Brain microvascular endothelial cell (primary cell): ENCODE results near the gene PTPRU.

ENCODE experiments used
- DNase-seq: peaks from one replicate; pipeline ENCODE4 v3.0.0-alpha.2; 2020
- H3K27ac ChIP-seq: fragments of 250-450 bp; sonication (Bioruptor Pico); 2 replicates; pipeline ENCODE4 v1.5.1; 2020; ENCODE audit warnings: mild to moderate bottlenecking, moderate library complexity
- H3K27me3 ChIP-seq: fragments of 250-450 bp; sonication (Bioruptor Pico); replicated peaks from 2 replicates; pipeline ENCODE4 v1.5.1; 2020; ENCODE audit warnings: mild to moderate bottlenecking
- H3K36me3 ChIP-seq: fragments of 250-450 bp; sonication (Bioruptor Pico); replicated peaks from 2 replicates; pipeline ENCODE4 v1.5.1; 2020; ENCODE audit warnings: mild to moderate bottlenecking
- H3K4me3 ChIP-seq: 2 replicates; pipeline ENCODE4 v1.5.1; 2011; ENCODE audit warnings: low read depth, mild to moderate bottlenecking, control low read depth, low read length, moderate library complexity
- in situ Hi-C: cut with HindIII; loops from 2 replicates; pipeline ENCODE4 v1.10.0; 2017; ENCODE audit warnings: low sequenced_read_pairs, low pct_ligation_motif_present
- TF ChIP-seq, protein P1 (sequence below): IDR thresholded peaks from 2 replicates; pipeline ENCODE4 v1.5.1; 2011; ENCODE audit warnings: low read depth, mild to moderate bottlenecking, moderate library complexity, low read length, control low read depth, inconsistent platforms; ENCODE audit errors: missing control alignments

PTPRU gene

DNA sequence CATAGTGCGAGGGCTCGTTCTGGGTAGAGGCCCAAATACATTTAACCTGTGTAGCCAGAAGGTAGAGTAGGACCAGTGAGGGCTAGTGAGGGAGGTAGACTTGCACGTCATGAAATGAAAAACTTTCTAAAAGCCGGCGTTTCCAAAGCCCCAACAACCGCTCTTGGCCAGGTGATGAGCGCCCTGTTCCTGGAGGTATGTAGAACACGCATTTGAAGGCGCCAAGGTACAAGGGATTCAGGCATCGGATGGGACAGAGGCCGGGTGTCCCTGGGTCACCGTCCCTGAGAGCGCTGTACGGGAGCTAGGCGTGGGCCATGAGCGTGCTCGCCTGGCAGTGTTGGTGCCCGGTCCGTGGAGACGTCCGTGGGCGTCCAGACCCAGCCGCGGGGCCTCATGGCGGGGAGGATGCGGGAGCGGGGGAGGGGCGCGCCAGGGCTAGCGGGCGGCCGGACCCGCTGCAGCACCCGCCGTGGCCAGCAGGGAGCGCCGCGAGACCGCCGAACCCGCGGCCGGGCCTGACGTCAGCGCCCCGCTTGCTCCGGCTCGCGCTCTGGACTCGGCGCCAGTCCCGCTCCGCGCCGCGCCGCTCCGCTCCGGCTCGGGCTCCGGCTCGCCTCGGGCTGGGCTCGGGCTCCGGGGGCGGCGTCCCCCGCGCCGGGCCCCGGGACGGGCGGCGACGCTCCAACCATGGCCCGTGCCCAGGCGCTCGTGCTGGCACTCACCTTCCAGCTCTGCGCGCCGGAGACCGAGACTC, at the start of gene PTPRU:
TSS of gene PTPRU (plus strand) at position 568 of the 757 bp plus-strand sequence. CDS start at position 691, 123 bp downstream.
- in situ Hi-C loops: loop anchor here (25.0 kb wide), 2 partner anchors 476 to 1451 kb away; no protein-coding TSS in a partner anchor
- Histone ChIP-seq H3K4me3 (peak within 1 kb of the TSS; percentile 84), H3K27me3 (peaks cover 3% of the 10 kb centered on the region), H3K27ac (no peak within 1 kb of the TSS), H3K36me3 (no peaks in the 10 kb centered on the region)
- TF ChIP-seq, protein P1, sequence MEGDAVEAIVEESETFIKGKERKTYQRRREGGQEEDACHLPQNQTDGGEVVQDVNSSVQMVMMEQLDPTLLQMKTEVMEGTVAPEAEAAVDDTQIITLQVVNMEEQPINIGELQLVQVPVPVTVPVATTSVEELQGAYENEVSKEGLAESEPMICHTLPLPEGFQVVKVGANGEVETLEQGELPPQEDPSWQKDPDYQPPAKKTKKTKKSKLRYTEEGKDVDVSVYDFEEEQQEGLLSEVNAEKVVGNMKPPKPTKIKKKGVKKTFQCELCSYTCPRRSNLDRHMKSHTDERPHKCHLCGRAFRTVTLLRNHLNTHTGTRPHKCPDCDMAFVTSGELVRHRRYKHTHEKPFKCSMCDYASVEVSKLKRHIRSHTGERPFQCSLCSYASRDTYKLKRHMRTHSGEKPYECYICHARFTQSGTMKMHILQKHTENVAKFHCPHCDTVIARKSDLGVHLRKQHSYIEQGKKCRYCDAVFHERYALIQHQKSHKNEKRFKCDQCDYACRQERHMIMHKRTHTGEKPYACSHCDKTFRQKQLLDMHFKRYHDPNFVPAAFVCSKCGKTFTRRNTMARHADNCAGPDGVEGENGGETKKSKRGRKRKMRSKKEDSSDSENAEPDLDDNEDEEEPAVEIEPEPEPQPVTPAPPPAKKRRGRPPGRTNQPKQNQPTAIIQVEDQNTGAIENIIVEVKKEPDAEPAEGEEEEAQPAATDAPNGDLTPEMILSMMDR: peak; percentile 45
- peak; percentile 24 for DNase-seq

DNA sequence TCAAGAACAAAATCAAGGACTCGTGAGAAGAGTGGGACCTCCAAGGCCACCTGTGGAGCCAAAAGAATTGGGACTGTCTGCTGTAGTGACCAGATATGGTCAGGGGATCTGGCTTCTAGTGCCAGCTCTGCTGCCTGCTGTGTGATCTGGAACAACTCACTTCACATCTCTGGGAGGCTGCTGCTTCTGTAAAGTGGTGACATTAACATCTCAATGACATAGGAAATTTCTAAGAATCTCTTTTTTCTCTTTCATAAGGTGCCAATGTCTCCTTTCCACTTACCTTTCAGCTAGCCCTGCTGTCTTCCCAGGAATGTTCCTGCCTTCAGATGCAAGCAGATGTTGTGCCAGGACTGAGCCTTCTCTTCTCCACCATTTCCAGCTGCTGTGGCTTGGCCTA, 49.6 kb upstream of the PTPRU start:
- H3K27ac ChIP-seq: no peak overlapping the region
- H3K4me3 ChIP-seq: no peak overlapping the region
- in situ Hi-C loops: no loop called here
- H3K36me3 ChIP-seq: no peaks in the 10 kb centered on the region
- no peak for DNase-seq
- TF ChIP-seq, protein P1: no peak
- no peaks in the 10 kb centered on the region for H3K27me3 ChIP-seq

DNA sequence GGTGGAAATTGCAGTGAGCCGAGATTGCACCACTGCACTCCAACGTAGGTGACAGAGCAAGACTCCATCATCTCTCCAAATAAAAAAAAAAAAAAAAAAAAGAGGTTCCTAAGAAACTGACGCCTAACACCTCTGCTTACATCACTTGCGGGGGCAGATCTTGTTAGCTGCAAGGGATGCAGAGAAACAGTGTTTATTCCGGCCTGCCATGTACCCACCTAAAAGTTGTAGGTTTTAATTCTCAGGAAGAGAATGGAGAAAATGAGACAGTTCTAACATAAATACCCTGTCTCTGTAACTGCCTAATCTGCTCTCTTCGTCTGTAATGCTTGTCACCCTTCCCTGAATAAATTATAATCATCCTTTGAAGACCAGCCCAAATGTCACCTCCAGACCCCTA, 45.6 kb upstream of the PTPRU start:
- peaks cover 2% of the 10 kb centered on the region for H3K36me3 ChIP-seq
- H3K27me3 ChIP-seq: no peaks in the 10 kb centered on the region
- TF ChIP-seq, protein P1: no peak
- no peak for DNase-seq
- H3K27ac ChIP-seq: no peak overlapping the region
- no peak overlapping the region for H3K4me3 ChIP-seq
- in situ Hi-C loops: no loop called here

DNA sequence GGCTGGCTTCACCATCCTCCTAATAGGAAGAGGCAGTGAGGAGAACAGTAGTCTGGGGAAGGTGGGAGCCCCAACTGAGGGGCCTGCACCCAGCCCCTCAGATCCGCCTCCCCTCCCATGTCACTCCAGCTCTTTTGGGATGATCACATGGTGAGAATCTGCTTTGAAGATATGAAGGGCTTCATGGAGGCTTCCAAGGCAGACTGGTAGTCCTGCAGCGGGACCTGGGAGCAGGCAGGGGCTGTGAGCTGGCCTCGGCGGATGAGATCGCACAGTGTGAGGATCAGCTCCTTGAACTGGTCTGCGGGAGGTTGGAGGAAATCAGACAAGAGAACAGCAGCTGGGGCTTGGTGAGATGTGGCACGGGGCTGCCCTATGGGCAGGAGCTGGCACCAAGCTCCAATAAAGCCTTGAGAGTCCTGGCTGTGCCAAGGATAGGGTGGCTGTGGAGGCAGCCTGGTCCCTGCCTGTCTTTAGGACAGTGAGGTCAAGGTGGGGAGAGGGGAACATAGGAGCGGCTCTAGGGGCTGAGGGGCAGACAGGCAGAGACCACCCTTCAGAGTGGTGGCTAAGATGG, 42.4 kb upstream of the PTPRU start:
- Histone ChIP-seq H3K36me3 (peaks cover 5% of the 10 kb centered on the region), H3K4me3 (no peak overlapping the region), H3K27me3 (no peaks in the 10 kb centered on the region), H3K27ac (no peak overlapping the region)
- TF ChIP-seq, protein P1: no peak
- in situ Hi-C loops: no loop called here
- no peak for DNase-seq

DNA sequence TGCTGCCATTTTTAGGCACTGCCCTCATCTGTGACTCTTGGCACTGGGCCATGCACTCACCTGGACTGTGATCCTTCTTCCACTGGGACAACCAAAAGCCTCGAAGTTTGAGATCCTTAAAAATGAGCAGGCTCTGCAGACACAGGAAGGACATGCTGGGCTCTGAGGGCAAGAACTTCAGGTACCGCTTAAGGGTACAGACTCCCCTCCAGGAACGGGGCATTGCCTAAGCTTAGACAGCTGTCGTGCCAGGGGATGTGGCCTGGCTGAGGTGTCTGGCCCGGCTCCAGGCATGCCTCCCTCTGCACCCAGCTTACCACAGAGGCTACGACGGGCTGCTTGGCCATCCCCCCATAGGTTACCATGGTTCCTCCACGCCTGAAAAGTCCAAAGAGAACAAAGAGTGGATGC, 40.4 kb upstream of the PTPRU start:
- Histone ChIP-seq H3K27ac (no peak overlapping the region), H3K27me3 (no peaks in the 10 kb centered on the region), H3K36me3 (peaks cover 5% of the 10 kb centered on the region), H3K4me3 (no peak overlapping the region)
- no peak for DNase-seq
- in situ Hi-C loops: no loop called here
- TF ChIP-seq, protein P1: no peak
